Embryonic facial prominence (tissue), 1 donor: ENCODE measurements around the gene AFF3.

ENCODE experiments used
- DNase-seq: peaks from one replicate; pipeline ENCODE4 v3.0.0-alpha.2; 2016; ENCODE audit errors: extremely low spot score

The AFF3 gene

DNA sequence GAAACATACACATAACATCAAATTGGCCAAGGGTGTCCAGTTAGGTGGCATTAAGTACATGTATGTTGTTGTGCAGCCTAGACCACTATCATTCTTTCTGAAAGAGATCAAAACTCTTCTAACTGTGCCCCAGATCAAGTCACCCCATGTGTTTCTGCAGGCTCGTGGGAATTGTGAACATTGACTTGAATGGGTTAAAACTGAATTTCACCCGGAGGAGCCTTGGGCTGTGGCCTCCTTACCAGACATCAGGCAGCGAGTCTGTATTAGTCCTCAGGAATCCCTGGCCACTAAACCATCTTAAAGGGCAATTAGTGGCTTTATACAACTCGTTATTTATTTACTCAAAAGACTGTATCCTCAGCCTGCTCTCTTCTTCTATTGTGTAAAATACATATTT lies 503.6 kb downstream of the AFF3 start:
- DNase-seq = no peak

- DNase-seq = no peak
These were observed 505.2 kb downstream of the AFF3 start for GRCh38 chr2:99637159-99637697.

DNA sequence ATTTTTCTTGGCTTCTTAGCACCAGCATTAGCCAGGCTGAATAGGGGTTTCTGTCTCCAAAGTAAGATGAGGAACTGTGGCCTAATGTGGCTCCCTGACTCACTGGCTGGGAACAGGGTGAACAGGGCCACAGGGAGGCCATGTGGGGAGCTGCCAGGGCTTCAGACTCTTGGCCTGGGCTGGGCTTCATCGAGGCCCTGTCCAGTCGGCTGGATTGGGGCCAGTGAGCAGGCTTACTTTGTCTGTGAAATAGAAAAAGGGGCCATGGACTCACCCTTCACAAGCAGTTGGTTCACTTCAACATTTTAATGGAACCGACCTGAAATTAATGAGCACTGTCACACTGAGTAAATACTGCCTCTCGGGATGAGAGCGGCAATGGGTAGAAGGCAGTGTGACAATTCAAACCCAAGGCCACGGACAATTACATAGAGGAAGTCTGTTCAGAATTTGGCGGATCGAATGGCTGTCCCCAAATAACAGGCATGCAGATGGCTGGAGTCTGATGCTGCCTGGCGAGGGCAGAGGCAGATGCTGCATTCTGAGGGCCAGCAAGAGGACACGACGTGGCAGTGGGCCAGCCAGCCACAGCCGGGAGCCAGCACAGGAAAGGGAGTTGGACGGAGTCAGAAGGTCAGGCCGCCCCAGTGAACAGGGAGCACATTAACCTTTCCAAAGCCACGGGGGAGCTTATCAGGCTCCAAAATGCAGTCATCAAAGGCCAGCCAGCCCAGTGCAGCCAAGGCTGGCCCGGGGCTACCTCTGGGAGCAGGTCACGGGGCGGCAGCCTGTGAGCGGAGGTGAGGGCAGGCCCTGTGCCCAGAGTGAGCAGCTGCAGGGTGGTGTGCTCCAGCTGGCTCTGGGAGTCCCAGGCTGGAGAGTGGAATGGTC lies 506.0 kb downstream of the AFF3 start:
- DNase-seq = no peak

- no peak for DNase-seq
These were observed 506.7 kb downstream of the AFF3 start for GRCh38 chr2:99635710-99636109.

- DNase-seq = no peak
These were observed 508.2 kb downstream of the AFF3 start for GRCh38 chr2:99634234-99634633.

- DNase-seq = no peak
These were observed 510.7 kb downstream of the AFF3 start for GRCh38 chr2:99631700-99632099.

- no peak for DNase-seq
These were observed 513.1 kb downstream of the AFF3 start for GRCh38 chr2:99629320-99629719.

DNA sequence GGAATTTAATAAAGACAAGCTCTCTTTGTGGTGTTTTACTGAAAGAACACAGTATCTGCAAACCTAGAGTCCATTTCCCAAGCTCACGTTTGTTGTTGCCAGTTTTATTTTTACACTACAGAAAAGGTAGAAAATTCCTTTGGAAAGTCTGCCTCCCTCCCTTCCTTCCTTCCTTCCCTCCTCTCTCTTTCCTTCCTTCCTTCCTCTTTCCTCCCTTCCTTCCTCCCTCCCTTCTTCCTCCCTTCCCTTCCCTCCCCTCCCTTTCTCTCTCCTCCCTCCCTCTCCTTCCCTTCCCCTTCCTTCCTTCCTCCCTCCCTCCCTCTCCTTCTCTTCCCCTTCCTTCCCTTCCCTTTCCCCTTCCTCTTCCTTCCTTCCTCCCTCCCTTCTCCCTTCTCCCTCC lies 516.2 kb downstream of the AFF3 start:
- no peak for DNase-seq

DNA sequence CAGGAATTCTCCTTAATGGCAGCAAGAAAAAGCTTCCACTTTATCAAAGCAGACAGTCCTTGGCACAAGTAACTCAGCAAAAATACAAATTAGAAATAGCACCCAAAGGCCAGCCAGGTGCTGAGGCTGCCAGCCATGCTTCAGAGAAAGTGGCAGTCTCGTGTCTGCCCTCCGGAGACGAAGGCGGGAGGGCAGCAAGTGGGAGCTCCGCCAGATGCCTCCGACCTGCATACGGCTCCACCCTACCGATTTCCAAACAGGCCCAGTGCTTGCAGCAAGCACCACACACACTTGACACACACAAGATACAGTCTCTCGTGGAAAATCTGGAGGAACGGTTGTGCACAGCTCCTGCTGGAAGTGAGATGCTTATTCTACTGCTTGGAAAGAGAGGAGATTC lies 517.7 kb downstream of the AFF3 start:
- DNase-seq = no peak

DNA sequence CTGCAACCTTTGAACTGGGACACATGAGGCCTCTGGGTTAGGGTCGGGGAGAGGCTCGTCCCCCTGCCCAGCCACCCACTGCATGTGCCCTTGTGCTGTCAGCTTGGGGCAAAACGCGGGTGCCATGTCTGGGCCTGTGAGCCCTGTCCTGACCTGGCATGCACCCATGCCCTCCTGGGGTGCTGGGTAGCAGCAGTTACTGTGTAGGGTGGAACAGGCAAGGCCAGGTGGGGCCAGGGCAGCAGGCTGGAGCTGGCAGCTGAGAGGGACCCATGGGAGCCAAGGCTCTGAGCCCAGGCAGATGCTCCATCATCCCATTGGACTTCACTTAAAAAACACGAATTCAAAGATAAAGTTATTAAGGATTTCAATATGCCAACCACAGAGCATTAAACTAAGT lies 518.8 kb downstream of the AFF3 start:
- no peak for DNase-seq

GRCh38 chr2:99623035-99623434 lies 519.4 kb downstream of the AFF3 start:
- DNase-seq = no peak

- DNase-seq = no peak
These were observed 519.9 kb downstream of the AFF3 start for GRCh38 chr2:99622534-99622933.

- no peak for DNase-seq
These were observed 520.6 kb downstream of the AFF3 start for GRCh38 chr2:99621774-99622173.

GRCh38 chr2:99621106-99621505 lies 521.3 kb downstream of the AFF3 start:
- no peak for DNase-seq

- DNase-seq = no peak
These were observed 523.2 kb downstream of the AFF3 start for GRCh38 chr2:99619151-99619550.

GRCh38 chr2:99618579-99619097 lies 523.8 kb downstream of the AFF3 start:
- no peak for DNase-seq

GRCh38 chr2:99617811-99618210 lies 524.6 kb downstream of the AFF3 start:
- no peak for DNase-seq

GRCh38 chr2:99615247-99615771 lies 527.1 kb downstream of the AFF3 start:
- DNase-seq = no peak

DNA sequence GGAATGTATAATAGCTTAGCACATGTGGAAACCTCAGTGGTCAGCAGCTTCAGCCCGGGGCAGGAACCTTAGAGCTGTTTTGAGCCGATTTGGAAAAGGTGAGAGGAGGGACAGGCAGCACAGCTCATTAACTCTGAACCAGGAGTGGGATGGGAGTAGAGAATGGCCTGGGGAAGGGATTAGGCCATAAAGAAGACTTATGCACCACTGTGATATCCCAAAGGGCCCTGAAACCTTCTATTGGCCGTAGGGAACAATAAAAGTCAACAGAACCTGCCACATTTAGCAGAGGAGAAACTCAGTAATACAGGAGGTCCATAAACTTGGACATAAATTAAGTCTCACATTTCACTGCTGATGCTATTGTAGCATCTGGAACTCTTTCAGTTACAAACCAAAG lies 528.4 kb downstream of the AFF3 start:
- no peak for DNase-seq

GRCh38 chr2:99611786-99612185 lies 530.6 kb downstream of the AFF3 start:
- no peak for DNase-seq

DNA sequence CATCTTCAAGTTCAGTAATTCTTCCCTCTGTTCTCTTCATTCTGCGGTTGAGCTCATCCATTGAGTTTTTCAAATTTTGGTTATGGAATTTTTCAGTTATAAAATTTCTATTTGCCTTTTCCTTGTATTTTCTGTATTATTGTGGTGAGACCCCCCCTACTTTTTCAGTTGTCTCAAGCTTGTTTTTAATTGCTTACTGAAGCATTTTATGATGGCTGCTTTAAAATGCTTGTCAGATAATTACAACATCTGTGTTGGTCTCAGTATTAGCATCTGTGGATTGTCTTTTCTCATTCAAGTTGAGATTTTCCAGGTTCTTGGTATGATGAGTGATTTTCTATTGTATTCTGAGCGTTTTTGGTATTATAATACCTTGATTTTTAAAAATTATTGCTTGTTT lies 531.4 kb downstream of the AFF3 start:
- DNase-seq = no peak

DNA sequence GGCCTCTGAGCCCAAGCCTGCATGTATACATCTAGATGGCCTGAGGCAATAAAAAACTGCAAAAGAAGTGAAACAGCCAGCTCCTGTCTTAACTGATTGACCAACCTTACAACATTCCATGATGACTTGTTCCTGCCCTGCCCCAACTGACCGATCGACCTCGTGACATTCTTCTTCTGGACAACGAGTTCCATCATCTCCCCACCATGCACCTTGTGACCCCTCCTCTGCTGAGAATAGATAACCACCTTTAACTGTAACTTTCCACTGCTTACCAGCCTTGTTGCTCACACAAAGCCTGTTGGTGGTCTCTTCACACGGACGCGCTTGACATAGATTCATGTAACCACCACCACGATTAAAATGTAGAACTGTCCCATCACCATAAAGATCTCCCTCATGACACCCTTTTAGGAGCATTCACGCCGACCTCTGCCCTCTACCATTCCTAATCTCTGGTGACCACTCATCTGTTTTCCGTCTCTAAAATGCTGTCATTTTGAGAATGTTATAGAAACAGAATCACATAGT lies 532.5 kb downstream of the AFF3 start:
- DNase-seq = no peak

DNA sequence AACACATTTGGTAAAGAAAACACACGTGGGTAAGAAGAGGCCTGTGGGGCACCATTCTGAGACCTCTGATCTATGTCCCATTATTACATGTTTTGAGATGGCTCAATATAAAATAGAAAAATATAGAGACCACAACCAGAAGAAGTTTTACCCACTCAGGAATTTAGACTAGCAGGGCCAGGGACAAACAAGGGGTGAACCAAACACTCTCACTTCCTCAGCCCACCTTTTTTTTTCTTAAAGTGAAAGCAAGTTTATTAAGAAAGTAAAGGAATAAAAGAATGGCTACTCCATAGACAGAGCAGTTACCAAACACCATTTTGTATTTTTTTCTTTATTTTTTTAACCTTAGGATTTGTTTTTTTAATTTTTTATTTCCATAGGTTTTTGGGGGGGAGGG lies 533.5 kb downstream of the AFF3 start:
- no peak for DNase-seq
